ENCODE data around the gene EIF4A2.

GRCh38 chr3:186757214-186757613 is 26.2 kb upstream of the EIF4A2 start:
- TF ChIP-seq CTCF (conservative IDR thresholded peaks at IDR 0.05; ENCODE audit: low read depth, low read length), result no peak
- no peak for TF ChIP-seq EZH2 (IDR thresholded peaks at IDR 0.05; ENCODE audit: borderline replicate concordance, low read depth, low read length, poor library complexity, severe bottlenecking)
